HG02870 (cell line): ENCODE results near the gene KLHL28.

Source experiments
- ATAC-seq: cut with Tn5 transposase; IDR thresholded peaks from one replicate; pipeline ENCODE4 v1.9.1; 2021; ENCODE audit warnings: mild to moderate bottlenecking, moderate library complexity; ENCODE audit not compliant: unreplicated experiment

The KLHL28 gene

DNA sequence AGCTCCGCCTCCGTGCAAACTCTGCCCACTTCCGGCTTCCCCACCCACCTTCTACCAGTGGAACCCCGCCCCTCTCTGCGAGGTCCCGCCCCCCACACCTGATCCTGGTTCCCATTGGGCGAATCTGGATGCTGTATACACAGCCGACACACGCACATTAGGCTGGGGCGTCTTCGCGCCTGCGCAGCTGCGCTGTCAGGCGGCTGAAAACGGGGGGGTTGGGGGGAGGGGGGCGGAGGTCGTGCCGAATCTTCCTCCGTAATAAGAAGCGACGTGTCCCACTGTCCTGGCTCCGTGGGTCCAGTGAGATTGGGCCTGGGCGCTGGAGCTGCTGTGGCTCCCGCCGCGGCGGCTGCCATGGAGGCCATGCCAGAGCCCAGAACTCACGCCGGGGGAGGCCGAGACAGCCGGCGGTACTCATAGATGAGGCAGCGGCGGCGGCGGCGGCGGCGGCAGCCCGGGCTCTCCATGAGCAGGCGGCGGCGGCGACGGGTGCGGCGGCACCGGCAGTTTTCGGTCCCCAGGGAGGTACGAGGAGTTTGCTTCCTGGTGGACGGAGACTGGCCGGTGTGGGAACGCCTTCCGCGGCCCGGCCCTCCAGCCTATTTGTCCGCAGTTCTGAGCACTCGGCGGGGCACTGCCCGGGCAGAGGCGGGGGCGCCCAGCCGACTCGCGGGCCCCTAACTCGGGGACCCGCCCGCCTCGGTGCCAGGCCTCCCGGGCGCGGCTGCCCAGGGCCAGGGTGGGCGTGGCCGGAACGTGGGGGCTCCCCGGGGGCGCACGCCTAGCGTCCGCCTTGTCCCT, 64.5 kb downstream of the KLHL28 start:
- peak; percentile 90 for ATAC-seq

GRCh38 chr14:44896275-44897040, 65.3 kb downstream of the KLHL28 start:
- ATAC-seq, result no peak

GRCh38 chr14:44895716-44896115, 66.0 kb downstream of the KLHL28 start:
- no peak for ATAC-seq

GRCh38 chr14:44893535-44893934, 68.2 kb downstream of the KLHL28 start:
- no peak for ATAC-seq

DNA sequence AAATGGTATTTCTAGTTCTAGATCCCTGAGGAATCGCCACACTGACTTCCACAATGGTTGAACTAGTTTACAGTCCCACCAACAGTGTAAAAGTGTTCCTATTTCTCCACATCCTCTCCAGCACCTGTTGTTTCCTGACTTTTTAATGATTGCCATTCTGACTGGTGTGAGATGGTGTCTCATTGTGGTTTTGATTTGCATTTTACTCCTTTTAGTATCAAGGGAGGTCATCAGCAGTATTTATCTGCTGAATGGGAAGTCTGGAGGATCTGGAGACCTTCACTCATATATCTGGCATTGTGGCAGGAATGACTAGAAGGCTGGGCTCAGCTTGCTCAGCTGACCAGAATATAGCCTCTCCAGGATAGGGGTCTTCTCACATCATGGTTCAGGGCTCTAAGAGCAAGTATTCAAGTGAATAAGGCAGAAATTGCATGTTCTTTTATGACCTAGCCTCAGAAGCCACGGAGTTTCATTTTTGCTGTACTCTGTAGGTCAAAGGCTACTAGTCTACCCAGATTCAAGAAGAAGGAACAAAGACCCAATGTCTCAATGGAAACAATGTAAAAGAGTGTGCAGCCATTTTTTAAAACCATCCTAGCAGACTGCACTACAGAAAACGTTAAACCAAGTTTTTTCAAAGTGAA, 69.9 kb downstream of the KLHL28 start:
- peak; percentile 31 for ATAC-seq

DNA sequence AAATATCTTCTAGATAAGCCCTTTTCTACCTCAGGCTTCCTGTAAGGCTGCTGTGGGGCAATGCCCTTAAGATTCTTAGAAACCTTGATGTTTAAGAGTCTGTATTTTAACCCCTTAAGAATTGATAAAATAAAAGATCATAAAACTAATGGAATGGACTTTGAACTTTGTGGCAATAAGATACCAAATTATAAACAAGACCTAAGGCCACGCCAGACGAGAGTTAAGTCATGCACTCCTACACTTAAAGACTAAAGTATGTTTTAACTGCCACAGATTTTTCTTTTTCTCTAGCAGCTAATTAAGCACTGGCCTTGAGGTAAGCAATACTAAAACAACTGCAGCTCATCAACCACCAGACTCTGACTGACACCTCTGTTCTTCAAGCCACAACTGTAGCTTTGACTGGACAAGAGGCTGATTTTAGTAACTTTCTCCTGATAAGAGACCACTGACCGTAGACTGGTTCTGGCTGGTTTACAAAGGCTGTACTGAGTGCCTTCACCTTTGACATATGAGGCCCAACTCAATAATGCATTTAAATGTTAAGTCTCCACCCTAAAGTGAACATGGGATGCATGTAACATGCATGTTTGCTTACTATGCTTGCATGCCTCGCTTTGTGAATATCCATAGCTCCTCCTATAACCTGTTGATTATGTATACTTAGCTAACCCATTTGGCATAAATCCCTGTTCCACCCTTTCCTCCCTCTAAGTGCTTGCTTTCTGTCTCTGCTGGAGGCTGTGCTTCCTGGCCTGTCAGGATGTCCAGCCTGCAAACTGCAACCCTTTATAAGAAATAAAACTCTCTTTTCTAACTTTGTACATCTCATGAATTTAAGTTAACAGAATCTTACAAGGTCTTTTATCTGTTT, 71.9 kb downstream of the KLHL28 start:
- ATAC-seq, result no peak

- no peak for ATAC-seq
Observed at GRCh38 chr14:44887596-44887955, 74.2 kb downstream of the KLHL28 start.

DNA sequence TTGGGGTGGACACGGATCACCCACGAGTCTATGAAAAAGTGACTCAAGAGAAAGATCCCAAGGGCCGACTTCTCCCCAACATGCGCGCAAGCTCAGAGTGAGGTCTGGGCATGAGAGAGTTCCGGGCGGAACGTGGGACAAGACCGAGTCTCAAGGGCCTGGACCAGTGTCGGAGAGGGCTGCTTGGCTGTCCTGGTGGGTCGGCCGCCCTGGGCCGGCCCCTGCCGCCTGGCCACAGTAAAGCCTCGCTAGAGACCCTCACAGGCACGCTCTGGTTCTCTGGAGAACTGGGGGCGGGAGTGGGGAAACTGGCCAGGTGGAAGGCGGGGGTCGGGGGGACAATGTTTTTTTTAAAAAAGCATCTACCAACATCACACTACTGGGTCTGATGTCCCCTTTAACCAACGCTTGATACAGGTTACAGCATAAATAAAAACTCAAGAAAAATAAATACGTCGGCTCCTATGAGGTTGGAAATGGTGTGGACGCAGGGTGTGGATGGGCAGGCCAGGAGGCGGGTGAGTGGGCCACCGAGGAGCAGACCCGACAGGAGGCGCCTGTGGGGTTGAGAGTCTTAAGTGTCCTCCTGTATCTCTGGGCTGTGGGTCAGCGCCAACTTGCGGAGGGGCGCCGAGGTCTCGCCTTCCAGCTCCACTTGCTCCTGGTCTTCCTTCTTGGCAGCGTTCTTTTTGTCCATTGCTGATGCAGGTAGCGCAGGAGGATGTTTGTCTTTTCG, 74.7 kb downstream of the KLHL28 start:
- ATAC-seq, result no peak

DNA sequence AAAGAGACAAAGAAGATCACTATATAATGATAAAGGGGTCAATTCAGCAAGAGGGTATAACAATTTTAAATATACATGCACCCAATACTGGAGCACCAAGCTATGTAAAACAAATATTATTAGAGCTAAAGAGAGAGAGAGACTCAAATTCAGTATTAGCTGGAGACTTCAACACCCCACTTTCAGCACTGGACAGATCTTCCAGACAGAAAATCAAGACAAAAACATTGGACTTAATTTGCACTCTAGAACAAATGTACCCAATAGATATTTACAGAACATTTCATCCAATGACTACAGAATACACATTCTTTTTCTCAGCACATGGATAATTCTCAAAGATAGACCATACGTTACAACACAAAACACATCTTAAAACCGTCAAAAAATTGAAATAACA, 81.0 kb downstream of the KLHL28 start:
- no peak for ATAC-seq
